HG03196 (cell line): ENCODE results near the gene BMP7.
"Not testable (repeated sequence)": the region's sequence is repeated elsewhere in the genome, so short reads cannot be mapped to it uniquely, and the experiment has no call there.

Source experiments
- ATAC-seq: cut with Tn5 transposase; IDR thresholded peaks from one replicate; pipeline ENCODE4 v1.9.1; 2021; ENCODE audit not compliant: unreplicated experiment

BMP7 gene

DNA sequence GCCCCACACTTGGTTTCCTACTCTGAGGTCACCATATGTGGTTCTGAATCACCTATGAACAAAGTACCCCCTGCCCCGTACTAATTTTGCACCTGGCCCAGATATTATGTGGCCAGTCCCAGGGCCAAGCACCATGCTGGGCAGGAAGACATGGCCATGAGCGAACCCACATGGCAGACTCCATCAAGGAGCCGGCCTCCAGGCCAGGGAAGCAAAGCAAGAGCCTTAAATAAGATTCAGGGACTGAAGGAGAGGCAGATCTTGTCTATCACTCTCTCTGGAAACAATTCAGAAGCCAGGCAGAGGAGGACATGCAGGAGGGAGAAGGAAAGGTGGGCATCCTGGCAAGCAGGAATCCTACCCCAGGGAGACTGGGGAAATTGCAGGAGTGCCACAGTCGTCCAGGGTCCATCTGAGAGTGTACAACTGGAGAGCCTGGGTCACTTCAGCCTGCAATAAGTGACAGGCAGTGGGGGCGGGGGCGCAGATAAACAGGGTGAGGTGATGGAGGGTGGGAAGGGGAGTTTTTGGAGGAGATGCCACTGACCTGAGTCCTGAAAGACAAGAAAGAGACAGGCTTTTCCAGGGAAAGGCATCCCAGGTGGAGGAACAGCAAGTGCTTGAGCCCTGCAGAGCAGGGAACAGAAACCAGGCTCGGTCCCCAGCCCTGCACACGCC is 2.1 kb upstream of the BMP7 start:
- ATAC-seq = no peak

DNA sequence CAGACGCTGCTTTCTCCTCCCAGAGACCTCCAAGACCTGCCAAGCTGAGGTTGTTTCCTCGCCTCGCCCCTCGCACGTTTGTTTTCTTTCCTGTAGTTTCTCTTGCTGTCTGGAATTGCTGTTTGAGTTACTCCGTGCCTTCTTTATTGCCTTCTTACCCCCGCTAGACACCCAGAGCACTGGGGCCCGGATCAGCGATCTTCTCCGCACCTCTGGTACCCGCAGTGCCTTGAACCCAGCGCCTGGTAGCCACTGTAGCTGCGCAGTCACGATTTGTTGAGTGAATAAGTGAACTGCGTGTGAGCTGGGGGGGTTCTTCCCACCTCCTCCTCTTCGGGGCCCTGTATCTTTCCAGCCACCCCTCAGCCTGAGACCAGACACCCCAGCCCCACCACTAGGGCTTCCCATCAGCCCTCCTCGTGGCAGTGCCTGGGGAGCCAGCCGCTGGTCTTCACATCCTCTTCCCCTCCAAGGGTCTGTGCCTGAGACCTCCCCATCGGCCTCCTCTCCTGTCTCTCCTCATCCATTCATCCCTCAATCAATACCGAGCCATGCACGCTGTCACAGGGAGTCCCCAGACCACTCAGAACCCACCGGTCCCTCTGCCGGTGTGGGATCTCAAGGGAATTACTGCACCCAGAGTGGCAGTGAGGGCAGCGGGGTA is 849 bp upstream of the BMP7 start:
- ATAC-seq = no peak

DNA sequence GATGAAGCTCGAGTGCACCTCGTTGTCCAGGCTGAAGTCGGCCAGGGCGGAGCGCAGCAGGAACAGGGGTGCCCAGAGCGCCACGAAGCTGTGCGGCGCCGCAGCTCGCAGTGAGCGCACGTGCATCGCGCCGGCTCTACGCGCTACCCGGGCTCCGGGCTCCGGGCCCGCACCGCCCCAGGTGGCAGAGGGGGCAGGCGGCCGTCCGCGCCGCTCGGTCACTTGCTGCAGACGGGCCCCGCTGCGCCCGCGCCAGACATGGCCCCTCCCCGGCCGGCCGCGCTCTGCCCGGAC is 497 bp downstream of the BMP7 start:
- no peak for ATAC-seq

GRCh38 chr20:57265336-57265996 is 975 bp downstream of the BMP7 start:
- ATAC-seq = no peak

DNA sequence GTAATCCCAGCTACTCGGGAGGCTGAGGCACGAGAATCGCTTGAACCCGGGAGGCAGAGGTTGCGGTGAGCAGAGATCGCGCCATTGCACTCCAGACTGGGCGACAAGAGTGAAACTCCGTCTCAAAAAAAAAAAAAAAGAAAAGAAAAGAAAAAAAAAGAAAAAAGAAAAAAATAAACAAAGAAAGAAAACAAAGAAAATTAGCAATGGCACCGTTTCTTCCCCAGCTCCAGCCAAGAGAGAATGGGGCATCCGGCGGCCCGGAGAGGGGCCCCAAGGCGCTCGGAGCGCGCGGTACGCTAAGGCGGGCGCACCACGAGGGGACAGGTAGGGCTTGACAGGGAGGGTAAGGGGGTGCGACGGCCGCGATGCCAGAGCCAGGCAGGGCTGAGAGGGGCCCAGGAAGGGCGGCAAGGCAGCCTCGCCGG is 1.5 kb downstream of the BMP7 start:
- not testable (repeated sequence) for ATAC-seq

GRCh38 chr20:57263801-57264792 is 2.3 kb downstream of the BMP7 start:
- no peak for ATAC-seq

GRCh38 chr20:57262784-57263609 is 3.4 kb downstream of the BMP7 start:
- no peak for ATAC-seq

DNA sequence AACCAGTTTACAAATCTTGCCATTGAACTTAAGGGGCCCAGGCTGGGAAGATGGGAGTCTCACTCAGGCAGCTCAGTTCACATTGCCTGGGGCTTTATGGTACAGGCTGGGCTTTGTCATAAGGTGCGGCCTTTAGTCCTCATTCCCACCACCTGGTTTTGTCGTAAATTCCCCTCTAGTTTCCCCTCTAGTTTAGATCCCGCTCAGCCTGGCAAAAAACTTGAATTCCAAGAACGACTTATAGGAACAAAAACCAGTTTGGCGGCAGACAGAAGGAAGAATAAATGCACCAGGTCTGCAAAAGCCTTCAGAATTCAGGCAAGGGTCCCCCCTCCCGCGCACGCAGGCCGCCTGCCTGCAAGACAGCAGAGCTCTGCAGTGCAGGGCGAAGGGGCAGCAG is 4.1 kb downstream of the BMP7 start:
- no peak for ATAC-seq

GRCh38 chr20:57261457-57262251 is 4.8 kb downstream of the BMP7 start:
- no peak for ATAC-seq

DNA sequence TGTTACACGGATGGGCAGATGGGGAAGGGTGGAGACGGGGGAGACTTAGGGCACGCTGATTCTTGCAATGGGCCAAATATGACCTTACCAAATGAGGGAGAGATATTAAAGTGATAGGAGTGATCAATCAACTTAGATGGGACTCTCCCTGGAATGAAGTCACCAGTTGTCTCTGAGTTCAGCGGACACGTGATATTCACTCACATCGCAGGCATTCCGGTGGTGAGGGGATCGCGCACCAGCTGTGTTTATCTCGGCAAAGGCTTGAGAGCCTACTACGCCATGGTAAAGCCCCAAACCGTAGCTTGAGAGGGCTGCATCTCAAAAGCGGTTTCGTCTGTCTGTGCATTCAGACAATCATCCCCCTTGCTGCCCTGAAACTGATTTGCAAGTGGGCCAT is 5.5 kb downstream of the BMP7 start:
- ATAC-seq = no peak

DNA sequence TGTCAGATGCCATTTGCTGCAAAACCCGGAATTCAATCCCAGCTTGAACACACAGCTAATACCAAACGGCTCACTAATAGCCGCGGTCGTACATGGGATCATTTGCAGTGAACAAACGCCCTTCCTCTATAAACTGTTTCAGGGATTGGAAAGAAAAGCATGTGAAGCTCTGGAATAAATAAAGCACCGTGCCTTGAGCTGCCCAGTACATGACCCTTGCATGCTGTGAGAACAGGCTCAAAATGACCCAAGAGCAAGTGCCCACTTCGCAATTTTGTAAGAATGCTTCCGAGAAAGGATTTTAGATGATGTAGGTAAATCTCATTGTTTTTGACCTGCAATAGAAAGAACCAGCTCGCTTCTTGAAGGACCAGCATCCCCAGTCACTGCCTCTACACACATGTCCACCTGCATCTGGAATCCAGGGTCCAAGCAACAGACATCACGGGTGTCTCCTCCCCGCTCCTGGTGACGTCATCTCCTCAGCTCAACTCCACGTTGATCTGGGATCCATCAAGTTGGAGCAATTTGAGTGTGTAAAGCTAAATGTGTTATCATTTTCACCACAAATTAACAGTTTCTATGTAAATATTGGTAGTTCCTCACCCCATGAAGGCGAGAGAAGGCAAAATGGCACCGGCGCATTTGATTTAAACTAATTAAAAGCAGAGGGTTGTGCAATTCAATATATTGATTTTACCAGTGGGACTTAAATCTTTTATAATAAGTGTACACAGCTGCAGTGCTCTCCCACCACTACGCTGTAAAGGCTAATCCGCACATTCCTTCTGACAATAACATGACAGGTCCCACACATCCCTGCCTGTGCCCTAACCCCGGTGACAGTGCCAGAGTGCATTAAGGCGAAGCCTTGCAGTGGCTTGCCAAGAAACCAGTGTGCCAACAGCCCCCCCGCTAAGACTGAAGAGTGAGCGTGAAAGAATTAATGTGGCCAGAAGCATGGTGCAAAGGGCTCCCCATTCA is 6.2 kb downstream of the BMP7 start:
- ATAC-seq = no peak

- no peak for ATAC-seq
These were observed 7.1 kb downstream of the BMP7 start for GRCh38 chr20:57259121-57259937.

GRCh38 chr20:57257701-57258453 is 8.6 kb downstream of the BMP7 start:
- no peak for ATAC-seq

DNA sequence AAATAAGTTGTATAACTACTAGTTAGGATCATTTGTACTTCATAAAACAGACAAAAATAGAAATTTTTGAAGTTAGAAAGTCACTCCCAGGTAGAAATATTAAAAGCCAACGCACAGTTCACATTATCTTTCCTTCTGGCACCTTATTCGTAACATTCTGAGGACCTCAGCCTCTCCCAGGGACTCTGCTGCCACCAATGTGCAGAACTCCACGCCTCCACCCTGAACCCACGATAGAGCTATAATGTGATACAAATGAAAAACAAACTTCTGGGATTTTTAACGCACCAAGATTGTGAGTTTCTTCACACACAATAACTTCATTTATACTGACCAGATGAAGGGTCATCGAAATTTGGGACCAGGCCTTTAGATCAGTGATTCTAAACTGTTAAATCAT is 9.5 kb downstream of the BMP7 start:
- no peak for ATAC-seq

DNA sequence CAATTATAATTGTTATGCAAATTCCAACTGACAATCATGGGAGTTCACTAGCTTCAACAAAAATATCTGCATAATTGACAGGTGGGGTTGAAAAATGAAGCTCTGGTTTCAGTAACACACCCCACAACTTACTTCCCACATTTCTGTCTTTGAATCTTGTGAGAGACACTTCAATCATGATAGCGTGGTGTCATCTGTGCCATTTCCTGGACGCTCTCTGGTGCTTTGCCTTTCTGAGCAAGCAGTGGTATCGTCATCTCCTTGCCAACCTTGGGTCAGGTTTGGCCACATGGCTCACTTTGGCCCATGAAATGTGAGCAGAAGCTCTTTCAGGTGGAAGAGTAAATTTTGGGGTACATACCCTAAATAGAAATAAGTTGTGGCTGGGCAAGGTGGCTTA is 10.2 kb downstream of the BMP7 start:
- no peak for ATAC-seq

- ATAC-seq = no peak
These were observed 11.3 kb downstream of the BMP7 start for GRCh38 chr20:57255183-57255582.
